ENCODE results near the gene TIMMDC1.

TIMMDC1 gene

DNA sequence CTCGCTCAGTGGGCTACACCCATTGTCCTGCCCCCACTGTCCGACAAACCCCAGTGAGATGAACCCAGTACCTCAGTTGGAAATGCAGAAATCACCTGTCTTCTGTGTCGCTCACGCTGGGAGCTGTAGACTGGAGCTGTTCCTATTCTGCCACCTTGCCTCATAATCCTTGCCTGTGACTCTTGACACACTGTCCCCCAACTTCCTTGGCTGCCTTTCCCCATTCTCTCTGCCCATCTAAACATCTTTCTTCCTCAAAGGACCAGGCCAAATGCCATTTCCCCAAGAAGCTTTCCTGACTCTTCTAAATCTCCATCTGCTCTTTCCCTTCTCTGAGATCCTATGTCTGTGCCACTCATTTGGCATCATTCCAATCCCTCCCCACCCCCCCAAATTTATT lies 70.8 kb downstream of the TIMMDC1 start:
- Histone ChIP-seq H3K36me3 (ENCODE audit: control insufficient read depth in 2 of 2, insufficient read depth in 1 of 2, low read length in 2 of 2) (no peaks in the 10 kb centered on the region), H3K9me3 (ENCODE audit: control insufficient read depth, insufficient read depth, low read depth, low read length) (no peaks in the 10 kb centered on the region), H3K27ac (ENCODE audit: extremely low read depth, low read depth, low read length) (no peak overlapping the region), H3K4me1 (ENCODE audit: control insufficient read depth, insufficient read depth, low read length) (no peaks in the 10 kb centered on the region), H3K4me3 (ENCODE audit: low read depth, low read length) (no peak overlapping the region)
- POLR2A ChIA-PET, result no interaction called here
- CTCF ChIA-PET, result no interaction called here
- TF ChIP-seq FEZF1 (tag by site-specific recombination; IDR thresholded peaks at IDR 0.05) (no peak), ZNF560 (tag by site-specific recombination; IDR thresholded peaks at IDR 0.05; ENCODE audit: borderline replicate concordance) (no peak), GLIS1 (tag by site-specific recombination; IDR thresholded peaks at IDR 0.05) (no peak), MZF1 (tag by site-specific recombination; IDR thresholded peaks at IDR 0.05; ENCODE audit: borderline replicate concordance) (no peak), MYNN (tag by site-specific recombination; IDR thresholded peaks at IDR 0.05; ENCODE audit: borderline replicate concordance) (no peak), ZNF354C (tag by site-specific recombination; IDR thresholded peaks at IDR 0.05; ENCODE audit: borderline replicate concordance, low read depth) (no peak), KLF8 (tag by site-specific recombination; IDR thresholded peaks at IDR 0.05) (no peak), ZNF530 (tag by site-specific recombination; IDR thresholded peaks at IDR 0.05; ENCODE audit: low read depth) (no peak), ZSCAN23 (tag by site-specific recombination; IDR thresholded peaks at IDR 0.05) (no peak)
- TF ChIP-seq, protein P1, sequence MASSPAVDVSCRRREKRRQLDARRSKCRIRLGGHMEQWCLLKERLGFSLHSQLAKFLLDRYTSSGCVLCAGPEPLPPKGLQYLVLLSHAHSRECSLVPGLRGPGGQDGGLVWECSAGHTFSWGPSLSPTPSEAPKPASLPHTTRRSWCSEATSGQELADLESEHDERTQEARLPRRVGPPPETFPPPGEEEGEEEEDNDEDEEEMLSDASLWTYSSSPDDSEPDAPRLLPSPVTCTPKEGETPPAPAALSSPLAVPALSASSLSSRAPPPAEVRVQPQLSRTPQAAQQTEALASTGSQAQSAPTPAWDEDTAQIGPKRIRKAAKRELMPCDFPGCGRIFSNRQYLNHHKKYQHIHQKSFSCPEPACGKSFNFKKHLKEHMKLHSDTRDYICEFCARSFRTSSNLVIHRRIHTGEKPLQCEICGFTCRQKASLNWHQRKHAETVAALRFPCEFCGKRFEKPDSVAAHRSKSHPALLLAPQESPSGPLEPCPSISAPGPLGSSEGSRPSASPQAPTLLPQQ (tag by site-specific recombination; IDR thresholded peaks at IDR 0.05), result no peak
- TF ChIP-seq, protein P2, sequence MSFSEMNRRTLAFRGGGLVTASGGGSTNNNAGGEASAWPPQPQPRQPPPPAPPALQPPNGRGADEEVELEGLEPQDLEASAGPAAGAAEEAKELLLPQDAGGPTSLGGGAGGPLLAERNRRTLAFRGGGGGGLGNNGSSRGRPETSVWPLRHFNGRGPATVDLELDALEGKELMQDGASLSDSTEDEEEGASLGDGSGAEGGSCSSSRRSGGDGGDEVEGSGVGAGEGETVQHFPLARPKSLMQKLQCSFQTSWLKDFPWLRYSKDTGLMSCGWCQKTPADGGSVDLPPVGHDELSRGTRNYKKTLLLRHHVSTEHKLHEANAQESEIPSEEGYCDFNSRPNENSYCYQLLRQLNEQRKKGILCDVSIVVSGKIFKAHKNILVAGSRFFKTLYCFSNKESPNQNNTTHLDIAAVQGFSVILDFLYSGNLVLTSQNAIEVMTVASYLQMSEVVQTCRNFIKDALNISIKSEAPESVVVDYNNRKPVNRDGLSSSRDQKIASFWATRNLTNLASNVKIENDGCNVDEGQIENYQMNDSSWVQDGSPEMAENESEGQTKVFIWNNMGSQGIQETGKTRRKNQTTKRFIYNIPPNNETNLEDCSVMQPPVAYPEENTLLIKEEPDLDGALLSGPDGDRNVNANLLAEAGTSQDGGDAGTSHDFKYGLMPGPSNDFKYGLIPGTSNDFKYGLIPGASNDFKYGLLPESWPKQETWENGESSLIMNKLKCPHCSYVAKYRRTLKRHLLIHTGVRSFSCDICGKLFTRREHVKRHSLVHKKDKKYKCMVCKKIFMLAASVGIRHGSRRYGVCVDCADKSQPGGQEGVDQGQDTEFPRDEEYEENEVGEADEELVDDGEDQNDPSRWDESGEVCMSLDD (tag by site-specific recombination; IDR thresholded peaks at IDR 0.05), result no peak

DNA sequence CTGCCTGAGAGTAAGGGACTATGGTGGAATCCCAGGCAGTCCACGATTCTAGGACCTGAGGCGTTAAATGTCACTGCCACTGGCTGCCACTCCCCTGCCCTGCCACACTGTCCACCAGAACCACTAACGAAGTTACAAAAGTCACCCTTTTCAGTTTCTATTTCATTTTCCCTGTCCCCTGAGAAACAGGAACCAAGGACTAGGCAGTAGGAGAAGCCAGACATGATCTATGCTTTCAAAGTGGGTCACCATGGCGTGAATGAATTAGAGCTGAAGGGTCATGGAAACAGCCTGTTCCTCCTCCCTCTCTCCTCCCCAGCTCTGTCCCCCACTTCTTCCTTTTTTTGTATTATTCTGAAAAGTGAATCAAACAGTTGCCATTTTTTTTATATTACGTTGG lies 71.9 kb downstream of the TIMMDC1 start:
- Histone ChIP-seq H3K36me3 (ENCODE audit: control insufficient read depth in 2 of 2, insufficient read depth in 1 of 2, low read length in 2 of 2) (no peaks in the 10 kb centered on the region), H3K27ac (ENCODE audit: extremely low read depth, low read depth, low read length) (no peak overlapping the region), H3K9me3 (ENCODE audit: control insufficient read depth, insufficient read depth, low read depth, low read length) (no peaks in the 10 kb centered on the region), H3K4me3 (ENCODE audit: low read depth, low read length) (no peak overlapping the region), H3K4me1 (ENCODE audit: control insufficient read depth, insufficient read depth, low read length) (no peaks in the 10 kb centered on the region)
- CTCF ChIA-PET, result no interaction called here
- POLR2A ChIA-PET, result interaction anchor here (0.6 kb wide), 1 partner anchor 105 kb away, joined by 4 read pairs; no protein-coding TSS in a partner anchor
- TF ChIP-seq ZNF174 (tag by site-specific recombination; IDR thresholded peaks at IDR 0.05) (no peak), ZNF19 (tag by site-specific recombination; IDR thresholded peaks at IDR 0.05; ENCODE audit: low read depth) (no peak), KLF9 (tag by site-specific recombination; IDR thresholded peaks at IDR 0.05; ENCODE audit: low read depth) (no peak), YY1 (tag by site-specific recombination; IDR thresholded peaks at IDR 0.05) (no peak), TCF7L2 (IDR thresholded peaks at IDR 0.05; ENCODE audit: borderline replicate concordance, low read depth, low read length) (no peak), ZNF629 (tag by site-specific recombination; IDR thresholded peaks at IDR 0.05) (no peak), ZNF843 (tag by site-specific recombination; IDR thresholded peaks at IDR 0.05) (no peak), HOXA7 (CRISPR knock-in tag; IDR thresholded peaks at IDR 0.05; ENCODE audit: borderline replicate concordance) (no peak), ZNF768 (tag by site-specific recombination; IDR thresholded peaks at IDR 0.05) (no peak)

DNA sequence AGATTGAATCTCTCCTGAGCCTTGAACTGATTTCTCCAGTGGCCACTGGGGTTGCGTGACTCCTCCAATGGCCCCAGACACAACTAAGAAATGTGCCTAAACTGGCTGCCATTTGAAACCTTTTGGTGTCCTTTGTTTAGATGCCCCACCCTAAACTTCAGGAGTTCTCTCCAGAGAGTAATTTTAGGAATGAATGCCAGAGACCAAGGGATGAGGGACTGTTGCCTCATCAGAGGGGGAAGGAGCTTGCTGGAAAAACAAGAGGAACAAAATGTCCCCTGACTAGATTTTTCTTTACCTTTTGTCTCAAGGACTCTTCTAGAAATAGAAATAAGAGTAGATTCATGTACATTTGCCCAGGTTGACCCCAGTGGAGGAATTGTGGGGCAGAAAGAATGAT lies 72.9 kb downstream of the TIMMDC1 start:
- H3K36me3 ChIP-seq (ENCODE audit: control insufficient read depth in 2 of 2, insufficient read depth in 1 of 2, low read length in 2 of 2), result no peaks in the 10 kb centered on the region
- no peak overlapping the region for H3K4me3 ChIP-seq (ENCODE audit: low read depth, low read length)
- H3K27ac ChIP-seq (ENCODE audit: extremely low read depth, low read depth, low read length), result no peak overlapping the region
- CTCF ChIA-PET, result no interaction called here
- no peaks in the 10 kb centered on the region for H3K4me1 ChIP-seq (ENCODE audit: control insufficient read depth, insufficient read depth, low read length)
- H3K9me3 ChIP-seq (ENCODE audit: control insufficient read depth, insufficient read depth, low read depth, low read length), result no peaks in the 10 kb centered on the region
- POLR2A ChIA-PET, result no interaction called here
- TF ChIP-seq ZNF549 (tag by site-specific recombination; IDR thresholded peaks at IDR 0.05), result no peak
- no peak for TF ChIP-seq HOXC10 (CRISPR knock-in tag; IDR thresholded peaks at IDR 0.05)
- TF ChIP-seq, protein P3, sequence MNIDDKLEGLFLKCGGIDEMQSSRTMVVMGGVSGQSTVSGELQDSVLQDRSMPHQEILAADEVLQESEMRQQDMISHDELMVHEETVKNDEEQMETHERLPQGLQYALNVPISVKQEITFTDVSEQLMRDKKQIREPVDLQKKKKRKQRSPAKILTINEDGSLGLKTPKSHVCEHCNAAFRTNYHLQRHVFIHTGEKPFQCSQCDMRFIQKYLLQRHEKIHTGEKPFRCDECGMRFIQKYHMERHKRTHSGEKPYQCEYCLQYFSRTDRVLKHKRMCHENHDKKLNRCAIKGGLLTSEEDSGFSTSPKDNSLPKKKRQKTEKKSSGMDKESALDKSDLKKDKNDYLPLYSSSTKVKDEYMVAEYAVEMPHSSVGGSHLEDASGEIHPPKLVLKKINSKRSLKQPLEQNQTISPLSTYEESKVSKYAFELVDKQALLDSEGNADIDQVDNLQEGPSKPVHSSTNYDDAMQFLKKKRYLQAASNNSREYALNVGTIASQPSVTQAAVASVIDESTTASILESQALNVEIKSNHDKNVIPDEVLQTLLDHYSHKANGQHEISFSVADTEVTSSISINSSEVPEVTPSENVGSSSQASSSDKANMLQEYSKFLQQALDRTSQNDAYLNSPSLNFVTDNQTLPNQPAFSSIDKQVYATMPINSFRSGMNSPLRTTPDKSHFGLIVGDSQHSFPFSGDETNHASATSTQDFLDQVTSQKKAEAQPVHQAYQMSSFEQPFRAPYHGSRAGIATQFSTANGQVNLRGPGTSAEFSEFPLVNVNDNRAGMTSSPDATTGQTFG (tag by site-specific recombination; IDR thresholded peaks at IDR 0.05; ENCODE audit: borderline replicate concordance), result no peak
- TF ChIP-seq ZNF140 (tag by site-specific recombination; IDR thresholded peaks at IDR 0.05), result no peak
- TF ChIP-seq ZBTB48 (tag by site-specific recombination; IDR thresholded peaks at IDR 0.05), result no peak
- no peak for TF ChIP-seq ZBTB17 (tag by site-specific recombination; IDR thresholded peaks at IDR 0.05)
- TF ChIP-seq ZNF664 (tag by site-specific recombination; IDR thresholded peaks at IDR 0.05), result no peak
- TF ChIP-seq KLF10 (tag by site-specific recombination; IDR thresholded peaks at IDR 0.05), result no peak
- TF ChIP-seq ZNF660 (tag by site-specific recombination; IDR thresholded peaks at IDR 0.05), result no peak
